ENCODE data around the gene MID2. TPM values are rescaled to one million over a fixed set of nuclear protein-coding genes. Genes with fewer than 3 reads are reported as not detected.
"Not testable (repeated sequence)": the region's sequence is repeated elsewhere in the genome, so short reads cannot be mapped to it uniquely, and the experiment has no call there.

The MID2 gene
- total RNA-seq, 1 experiment from 2014 or later, result 7.1 TPM

GRCh38 chrX:107780525-107780924 lies 45.1 kb upstream of the MID2 start:
- DNase-seq, result no peak
- Mint-ChIP-seq H3K27ac (ENCODE audit: unreplicated experiment) (no peak overlapping the region), H3K36me3 (ENCODE audit: insufficient read depth, unreplicated experiment) (peaks cover 17% of the 10 kb centered on the region), H3K4me1 (ENCODE audit: low read depth, unreplicated experiment) (peaks cover 12% of the 10 kb centered on the region), H3K9me3 (ENCODE audit: low read depth, unreplicated experiment) (no peaks in the 10 kb centered on the region), H3K27me3 (ENCODE audit: unreplicated experiment) (no peaks in the 10 kb centered on the region), H3K4me3 (ENCODE audit: low read depth, unreplicated experiment) (no peak overlapping the region)
- CTCF ChIA-PET, result no interaction called here
- BruUV-seq (replicated peaks), result no TSS peak
- intact Hi-C loops (cut with micrococcal nuclease; ENCODE audit: unreplicated experiment), result no loop called here
- TF ChIP-seq, protein P1, sequence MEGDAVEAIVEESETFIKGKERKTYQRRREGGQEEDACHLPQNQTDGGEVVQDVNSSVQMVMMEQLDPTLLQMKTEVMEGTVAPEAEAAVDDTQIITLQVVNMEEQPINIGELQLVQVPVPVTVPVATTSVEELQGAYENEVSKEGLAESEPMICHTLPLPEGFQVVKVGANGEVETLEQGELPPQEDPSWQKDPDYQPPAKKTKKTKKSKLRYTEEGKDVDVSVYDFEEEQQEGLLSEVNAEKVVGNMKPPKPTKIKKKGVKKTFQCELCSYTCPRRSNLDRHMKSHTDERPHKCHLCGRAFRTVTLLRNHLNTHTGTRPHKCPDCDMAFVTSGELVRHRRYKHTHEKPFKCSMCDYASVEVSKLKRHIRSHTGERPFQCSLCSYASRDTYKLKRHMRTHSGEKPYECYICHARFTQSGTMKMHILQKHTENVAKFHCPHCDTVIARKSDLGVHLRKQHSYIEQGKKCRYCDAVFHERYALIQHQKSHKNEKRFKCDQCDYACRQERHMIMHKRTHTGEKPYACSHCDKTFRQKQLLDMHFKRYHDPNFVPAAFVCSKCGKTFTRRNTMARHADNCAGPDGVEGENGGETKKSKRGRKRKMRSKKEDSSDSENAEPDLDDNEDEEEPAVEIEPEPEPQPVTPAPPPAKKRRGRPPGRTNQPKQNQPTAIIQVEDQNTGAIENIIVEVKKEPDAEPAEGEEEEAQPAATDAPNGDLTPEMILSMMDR (IDR thresholded peaks at IDR 0.05; ENCODE audit: unreplicated experiment), result no peak

DNA sequence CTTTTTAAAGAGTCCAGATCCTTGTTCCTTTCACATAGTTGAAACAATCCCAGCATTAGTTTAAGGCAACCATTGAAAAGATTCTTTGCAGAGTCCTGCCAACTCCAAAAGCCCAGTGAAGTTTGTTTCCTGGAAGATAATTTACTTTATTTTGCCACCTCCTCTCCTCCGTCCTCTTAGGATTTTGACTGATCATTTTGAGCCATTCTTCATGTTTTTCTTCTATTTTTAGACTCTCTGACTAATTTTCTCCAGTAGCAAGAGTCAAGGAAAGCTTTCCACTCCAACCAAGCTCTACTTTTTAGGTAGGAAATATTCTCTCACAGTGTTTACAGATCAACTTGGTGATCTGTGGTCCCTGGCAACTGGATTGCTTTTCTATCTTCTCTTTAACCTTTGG lies 37.8 kb upstream of the MID2 start:
- no TSS peak for BruUV-seq (replicated peaks)
- DNase-seq, result no peak
- H3K27ac Mint-ChIP-seq (ENCODE audit: unreplicated experiment), result no peak overlapping the region
- H3K4me1 Mint-ChIP-seq (ENCODE audit: low read depth, unreplicated experiment), result no peaks in the 10 kb centered on the region
- TF ChIP-seq, protein P1 (IDR thresholded peaks at IDR 0.05; ENCODE audit: unreplicated experiment), result no peak
- no peaks in the 10 kb centered on the region for H3K9me3 Mint-ChIP-seq (ENCODE audit: low read depth, unreplicated experiment)
- CTCF ChIA-PET, result no interaction called here
- H3K27me3 Mint-ChIP-seq (ENCODE audit: unreplicated experiment), result no peaks in the 10 kb centered on the region
- H3K4me3 Mint-ChIP-seq (ENCODE audit: low read depth, unreplicated experiment), result no peak overlapping the region
- H3K36me3 Mint-ChIP-seq (ENCODE audit: insufficient read depth, unreplicated experiment), result no peaks in the 10 kb centered on the region
- intact Hi-C loops (cut with micrococcal nuclease; ENCODE audit: unreplicated experiment), result no loop called here

DNA sequence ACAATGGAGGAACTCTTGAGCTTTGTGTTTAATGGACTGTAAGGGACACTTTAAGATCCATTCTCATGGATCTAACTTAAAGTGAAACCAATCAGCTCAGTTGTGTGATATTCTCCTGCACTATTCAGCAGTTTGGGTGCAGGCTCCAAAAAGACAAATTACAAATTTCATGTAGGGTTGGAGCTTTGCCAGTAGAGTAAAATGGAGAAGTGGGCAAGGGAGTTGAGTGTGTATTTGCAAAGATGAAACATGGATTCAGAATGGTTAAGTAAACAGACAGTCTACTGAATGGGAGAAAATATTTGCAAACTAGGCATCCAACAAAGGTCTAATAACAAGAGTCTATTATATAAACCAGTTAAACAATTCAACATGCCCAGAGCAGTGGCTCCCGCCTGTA lies 21.2 kb upstream of the MID2 start:
- intact Hi-C loops (cut with micrococcal nuclease; ENCODE audit: unreplicated experiment), result no loop called here
- TF ChIP-seq, protein P1 (IDR thresholded peaks at IDR 0.05; ENCODE audit: unreplicated experiment), result no peak
- H3K4me3 Mint-ChIP-seq (ENCODE audit: low read depth, unreplicated experiment), result no peak overlapping the region
- H3K27ac Mint-ChIP-seq (ENCODE audit: unreplicated experiment), result no peak overlapping the region
- H3K36me3 Mint-ChIP-seq (ENCODE audit: insufficient read depth, unreplicated experiment), result no peaks in the 10 kb centered on the region
- DNase-seq, result no peak
- H3K27me3 Mint-ChIP-seq (ENCODE audit: unreplicated experiment), result peaks cover 15% of the 10 kb centered on the region
- BruUV-seq (replicated peaks), result no TSS peak
- CTCF ChIA-PET, result no interaction called here
- H3K9me3 Mint-ChIP-seq (ENCODE audit: low read depth, unreplicated experiment), result peaks cover 3% of the 10 kb centered on the region
- no peaks in the 10 kb centered on the region for H3K4me1 Mint-ChIP-seq (ENCODE audit: low read depth, unreplicated experiment)

- TF ChIP-seq, protein P1 (IDR thresholded peaks at IDR 0.05; ENCODE audit: unreplicated experiment), result no peak
- Mint-ChIP-seq H3K36me3 (ENCODE audit: insufficient read depth, unreplicated experiment) (no peaks in the 10 kb centered on the region), H3K4me1 (ENCODE audit: low read depth, unreplicated experiment) (no peaks in the 10 kb centered on the region), H3K9me3 (ENCODE audit: low read depth, unreplicated experiment) (peaks cover 3% of the 10 kb centered on the region), H3K27ac (ENCODE audit: unreplicated experiment) (no peak overlapping the region), H3K4me3 (ENCODE audit: low read depth, unreplicated experiment) (no peak overlapping the region), H3K27me3 (ENCODE audit: unreplicated experiment) (peaks cover 15% of the 10 kb centered on the region)
- BruUV-seq (replicated peaks), result no TSS peak
- intact Hi-C loops (cut with micrococcal nuclease; ENCODE audit: unreplicated experiment), result no loop called here
- CTCF ChIA-PET, result no interaction called here
- no peak for DNase-seq
Observed at GRCh38 chrX:107805179-107805578, 20.5 kb upstream of the MID2 start.

DNA sequence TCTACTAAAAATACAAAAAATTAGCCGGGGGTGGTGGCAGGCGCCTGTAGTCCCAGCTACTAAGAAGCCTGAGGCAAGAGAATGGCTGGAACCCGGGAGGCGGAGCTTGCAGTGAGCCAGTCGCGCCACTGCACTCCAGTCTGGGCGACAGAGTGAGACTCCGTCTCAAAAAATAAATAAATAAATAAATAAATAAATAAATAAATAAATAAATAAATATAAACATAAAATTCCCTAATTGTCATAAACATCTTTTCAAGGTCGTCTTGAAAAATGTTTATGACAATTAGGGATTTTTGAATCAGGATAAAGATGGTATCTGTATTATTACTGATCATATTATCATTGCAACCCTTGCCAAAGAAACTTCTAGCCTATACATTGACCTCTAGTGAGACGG lies 15.6 kb upstream of the MID2 start:
- BruUV-seq (replicated peaks); H3K4me3 Mint-ChIP-seq (ENCODE audit: low read depth, unreplicated experiment); DNase-seq; CTCF ChIA-PET; intact Hi-C loops (cut with micrococcal nuclease; ENCODE audit: unreplicated experiment); H3K36me3 Mint-ChIP-seq (ENCODE audit: insufficient read depth, unreplicated experiment); H3K4me1 Mint-ChIP-seq (ENCODE audit: low read depth, unreplicated experiment); H3K27ac Mint-ChIP-seq (ENCODE audit: unreplicated experiment); H3K9me3 Mint-ChIP-seq (ENCODE audit: low read depth, unreplicated experiment): not testable (repeated sequence)
- H3K27me3 Mint-ChIP-seq (ENCODE audit: unreplicated experiment), result peaks cover 27% of the 10 kb centered on the region
